ENCODE measurements around the gene CFAP298.
A peak's percentile ranks its signal among the peaks of the same experiment; 100 is the strongest.
"Not testable (repeated sequence)": the region's sequence is repeated elsewhere in the genome, so short reads cannot be mapped to it uniquely, and the experiment has no call there.

Gene CFAP298

GRCh38 chr21:32612075-32612998, at the start of gene CFAP298:
Gene CFAP298 (minus strand): TSS chr21:32612377. CDS start chr21:32612243, 134 bp downstream.
- peak; percentile 80 for DNase-seq

- peak; percentile 7 for DNase-seq
Measured at GRCh38 chr21:32661026-32661782, 49.0 kb upstream of the CFAP298 start.

DNA sequence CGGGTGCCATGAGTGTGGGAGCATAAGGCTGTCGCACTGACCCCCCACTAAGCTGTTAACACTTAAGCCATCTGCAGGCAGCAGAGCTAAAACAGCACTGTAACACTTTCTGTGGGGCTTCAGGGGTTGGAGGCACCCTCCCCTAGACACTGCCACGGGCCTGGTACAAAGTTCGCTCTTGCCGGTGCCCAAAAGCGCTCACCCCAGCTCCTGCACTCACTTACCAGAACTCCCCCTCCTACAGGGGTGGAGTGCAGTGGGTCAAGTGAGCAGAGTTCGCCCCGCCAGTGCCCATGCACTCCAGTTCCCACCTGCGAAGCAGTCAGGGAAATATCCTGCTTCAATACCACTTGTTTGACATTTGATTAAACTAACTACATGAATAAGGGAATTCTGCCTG, 46.3 kb upstream of the CFAP298 start:
- no peak for DNase-seq

GRCh38 chr21:32653326-32653901, 41.2 kb upstream of the CFAP298 start:
- DNase-seq = peak; percentile 1

DNA sequence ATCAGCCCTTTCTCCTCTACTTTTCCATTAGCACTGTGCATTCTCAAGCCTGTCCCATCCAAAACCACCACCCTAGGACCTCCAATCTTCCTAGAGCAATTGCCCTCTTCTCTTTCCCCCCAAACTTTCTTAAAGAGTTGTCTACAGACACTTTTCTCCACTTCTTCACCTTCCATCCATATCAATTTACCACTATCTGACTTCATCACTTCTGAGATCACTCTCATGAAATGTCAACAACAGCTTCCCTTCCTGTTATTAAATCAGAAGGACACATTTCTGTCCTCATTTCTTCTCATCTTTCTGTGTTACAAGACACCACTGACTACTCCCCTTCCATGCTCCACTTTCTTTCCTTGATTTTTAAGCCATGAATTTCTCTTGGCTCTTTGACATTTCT, 36.0 kb upstream of the CFAP298 start:
- DNase-seq = no peak

DNA sequence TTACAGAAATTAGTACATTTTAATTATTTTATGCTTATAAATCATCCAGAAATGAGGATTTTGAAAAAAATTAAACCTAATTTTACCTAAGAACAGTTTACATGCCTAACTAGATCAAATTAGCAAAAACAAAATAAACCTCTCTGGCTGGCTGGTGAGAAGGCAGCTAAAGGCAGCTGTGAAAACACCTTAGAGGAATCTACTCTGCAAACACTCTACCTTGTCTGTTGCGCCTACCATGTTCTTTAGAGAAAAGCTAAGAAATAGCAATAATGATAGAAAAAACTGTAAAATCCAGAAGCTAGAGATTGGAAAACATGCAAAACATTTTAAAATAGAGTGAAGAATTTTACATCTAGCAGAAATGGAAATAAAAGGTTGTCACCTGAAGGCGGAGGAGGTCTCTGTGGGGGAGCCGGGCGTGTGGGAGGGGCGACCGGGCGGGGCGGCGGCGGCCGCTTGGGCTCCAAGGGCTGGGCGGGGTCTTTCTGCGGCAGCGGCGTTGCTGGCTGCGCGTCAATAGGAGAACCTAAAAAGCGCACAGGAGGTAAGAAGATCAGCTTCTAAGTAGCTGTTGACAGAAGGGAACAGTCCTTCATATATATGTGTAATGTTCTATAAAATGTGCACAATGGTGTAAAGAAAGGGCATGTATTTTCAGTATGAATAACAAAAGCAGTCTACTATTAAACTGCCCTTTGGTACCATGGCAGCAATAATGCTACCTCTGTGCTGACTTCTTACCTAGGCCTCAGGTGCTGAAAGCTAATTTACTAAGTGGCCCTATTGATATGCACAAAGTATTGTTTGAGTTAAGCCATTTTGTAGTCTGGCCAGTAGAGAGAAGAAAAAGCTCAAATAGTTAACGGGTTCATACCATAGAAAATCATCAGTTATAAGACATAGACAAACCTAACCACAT, 33.3 kb upstream of the CFAP298 start:
- no peak for DNase-seq

- no peak for DNase-seq
Measured at GRCh38 chr21:32641710-32642698, 29.8 kb upstream of the CFAP298 start.

- no peak for DNase-seq
Measured at GRCh38 chr21:32626621-32627196, 14.5 kb upstream of the CFAP298 start.

GRCh38 chr21:32618218-32618617, 6.0 kb upstream of the CFAP298 start:
- DNase-seq = not testable (repeated sequence)

GRCh38 chr21:32613436-32614043, 1.4 kb upstream of the CFAP298 start:
- DNase-seq = no peak

DNA sequence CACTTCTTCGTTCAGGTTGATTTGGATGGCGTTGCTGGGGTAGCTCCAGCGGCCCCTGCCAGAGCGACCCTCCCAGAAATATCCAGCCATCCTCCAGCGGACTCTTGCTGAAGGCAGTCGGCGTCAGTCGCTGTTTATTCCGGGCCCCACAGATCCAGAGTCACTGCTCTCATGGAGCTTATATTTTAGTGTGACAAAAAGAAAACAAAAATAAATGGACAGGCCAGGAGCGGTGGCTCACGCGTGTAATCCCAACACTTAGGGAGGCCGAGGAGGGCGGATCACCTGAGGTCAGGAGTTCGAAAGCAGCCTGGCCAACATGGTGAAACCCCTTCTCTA, 791 bp upstream of the CFAP298 start:
- no peak for DNase-seq

DNA sequence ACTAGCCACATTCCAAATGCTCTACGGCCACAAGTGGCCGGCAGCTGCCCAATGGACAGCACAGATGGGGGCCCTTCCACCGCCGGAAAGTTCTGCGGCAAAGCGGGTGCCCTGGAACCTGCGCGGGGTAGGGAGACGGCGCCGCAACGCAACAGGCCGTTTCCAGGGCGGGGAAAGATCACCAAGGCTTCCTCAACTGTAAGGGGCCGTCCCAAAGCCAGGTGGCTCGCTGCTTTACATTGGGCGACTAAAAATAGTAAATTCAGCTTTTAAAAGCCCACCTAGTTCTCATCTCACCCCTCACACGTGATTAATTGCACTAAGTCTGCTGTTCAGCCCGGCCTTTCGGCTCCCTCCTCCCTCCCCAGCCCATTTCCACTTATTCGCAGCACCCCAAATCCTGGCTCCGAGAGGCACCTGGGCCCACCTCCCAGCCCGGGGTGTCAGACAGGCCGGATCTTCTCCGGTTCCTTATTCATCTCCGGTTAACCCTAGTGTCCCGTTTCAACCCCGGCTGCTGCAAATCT, 643 bp downstream of the CFAP298 start:
- DNase-seq = no peak

- not testable (repeated sequence) for DNase-seq
Measured at GRCh38 chr21:32610940-32611339, 1.2 kb downstream of the CFAP298 start.

GRCh38 chr21:32608851-32609250, 3.3 kb downstream of the CFAP298 start:
- DNase-seq = no peak

DNA sequence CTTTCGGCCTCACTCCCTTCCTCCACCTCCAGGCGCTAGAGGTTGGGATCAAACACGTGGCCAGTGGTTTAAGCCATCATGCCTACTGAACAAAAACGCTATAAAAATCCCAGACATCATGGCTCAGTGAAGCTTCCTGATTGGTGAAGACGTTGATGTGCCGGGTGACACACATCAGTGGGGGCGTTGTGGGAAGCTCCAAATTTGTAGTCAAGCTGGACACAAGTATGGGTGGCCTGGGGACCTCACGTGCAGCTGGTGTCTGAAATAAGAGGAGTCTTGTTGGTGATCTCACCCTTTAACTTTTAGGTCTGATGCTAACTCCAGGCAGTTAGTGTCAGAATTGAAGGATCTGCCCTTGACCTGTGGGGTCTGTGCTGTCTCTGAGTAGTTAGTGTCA, 6.7 kb downstream of the CFAP298 start:
- no peak for DNase-seq

- no peak for DNase-seq
Measured at GRCh38 chr21:32604464-32604863, 7.7 kb downstream of the CFAP298 start.

GRCh38 chr21:32603131-32603530, 9.0 kb downstream of the CFAP298 start:
- DNase-seq = no peak

DNA sequence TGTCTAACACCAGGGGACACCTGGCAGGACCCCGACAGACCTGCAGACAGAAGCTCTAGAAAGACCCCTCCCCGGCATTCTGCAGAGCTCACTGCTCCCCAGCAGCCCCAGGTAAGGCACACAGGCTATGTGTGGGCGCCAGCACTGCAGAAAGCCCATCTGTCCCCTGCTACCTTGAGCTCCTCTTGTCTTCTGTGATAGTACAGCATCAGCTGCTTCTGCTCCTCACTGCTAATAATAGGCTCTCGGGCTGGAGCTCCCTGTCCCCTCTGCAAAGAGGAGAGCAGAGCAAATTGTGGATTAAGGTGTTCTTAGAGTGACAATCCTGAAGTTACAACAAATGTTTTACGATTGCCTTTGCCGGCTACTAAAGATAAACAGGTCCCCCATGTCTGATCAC, 10.1 kb downstream of the CFAP298 start:
- no peak for DNase-seq

- DNase-seq = no peak
Measured at GRCh38 chr21:32599526-32599925, 12.7 kb downstream of the CFAP298 start.

DNA sequence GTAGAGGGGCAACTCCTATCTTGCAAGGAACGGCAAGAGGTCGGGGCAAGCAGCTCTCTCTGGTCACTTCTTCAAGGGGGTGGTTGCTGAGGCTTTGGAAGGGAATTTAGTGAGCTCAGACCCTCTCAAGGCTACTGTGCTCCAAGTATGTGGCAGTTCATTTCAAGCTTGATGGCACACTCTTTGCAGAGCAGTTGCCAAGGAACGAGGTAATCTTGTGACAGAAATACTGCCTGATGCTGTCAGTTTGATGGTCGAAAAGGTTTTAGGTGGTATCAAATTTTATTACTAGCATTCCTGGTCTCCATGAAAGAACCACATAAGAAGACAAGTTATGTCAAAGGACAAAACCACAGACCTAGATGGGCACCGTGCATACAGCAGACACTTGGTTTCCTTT, 13.1 kb downstream of the CFAP298 start:
- no peak for DNase-seq
